ENCODE data around the gene LSM14B. TPM values are rescaled to one million over a fixed set of nuclear protein-coding genes. Genes with fewer than 3 reads are reported as not detected.

The LSM14B gene
- total RNA-seq, 1 experiment from 2014 or later = 51.3 TPM

- no peak for TF ChIP-seq REST (IDR thresholded peaks at IDR 0.05; ENCODE audit: low read depth)
- no peak for TF ChIP-seq YY1 (IDR thresholded peaks at IDR 0.05; ENCODE audit: extremely low read depth, insufficient replicate concordance, low read depth, low read length)
- no peak for TF ChIP-seq ZFX (IDR thresholded peaks at IDR 0.05)
- no peak for TF ChIP-seq POLR2AphosphoS5 (IDR thresholded peaks at IDR 0.05; ENCODE audit: low read depth, low read length)
- TF ChIP-seq POLR2A (IDR thresholded peaks at IDR 0.05; ENCODE audit: borderline replicate concordance, extremely low read depth, insufficient read depth, insufficient read length) = no peak
Measured at GRCh38 chr20:62101078-62101477, 21.2 kb upstream of the LSM14B start (continued).

GRCh38 chr20:62103508-62104233 is 18.6 kb upstream of the LSM14B start:
- ChIA-PET RAD21 (ENCODE audit: low non-redundant PET in 1 of 2, low total read pairs in 2 of 2, uncharacterized antibody in 2 of 2, unreplicated experiment in 2 of 2) (no interaction called here), POLR2A (no interaction called here), CTCF (no interaction called here)
- peaks cover 0 to 4% of the 10 kb centered on the region in 2 experiments; a peak in 1 of 4 replicates for H3K9me3 ChIP-seq (ENCODE audit: control insufficient read depth in 1 of 2, insufficient read depth in 1 of 2, low read depth in 1 of 2, low read length in 2 of 2)
- H2AFZ ChIP-seq (ENCODE audit: low read depth, low read length, poor library complexity, severe bottlenecking) = no peak overlapping the region
- H3K36me3 ChIP-seq (ENCODE audit: control insufficient read depth in 1 of 2, insufficient read depth in 2 of 2, low read length in 2 of 2) = no peaks in the 10 kb centered on the region
- H3K27ac ChIP-seq (ENCODE audit: low read depth, low read length) = no peak overlapping the region
- H3K4me3 ChIP-seq (replicated peaks in 1 of 2; ENCODE audit: low read depth in 1 of 2, low read length in 2 of 2) = no peak overlapping the region
- H3K4me1 ChIP-seq (ENCODE audit: control insufficient read depth in 1 of 2, insufficient read depth in 2 of 2, low read length in 2 of 2) = peaks cover 0 to 3% of the 10 kb centered on the region in 2 experiments; a peak in 2 of 4 replicates
- ATAC-seq (no peak), DNase-seq (ENCODE audit: low read depth, low spot score) (no peak)
- BruUV-seq (replicated peaks) = no TSS peak
- H3K79me2 ChIP-seq (ENCODE audit: insufficient read depth, low read length) = no peaks in the 10 kb centered on the region
- H3K9me2 ChIP-seq (ENCODE audit: insufficient read depth) = no peaks in the 10 kb centered on the region
- intact Hi-C loops (cut with micrococcal nuclease) = no loop called here
- no peaks in the 10 kb centered on the region for H3K27me3 ChIP-seq (ENCODE audit: insufficient read depth, low read length)
- no peaks in the 10 kb centered on the region for H4K20me1 ChIP-seq (ENCODE audit: insufficient read depth)
- no peak overlapping the region for H3K4me2 ChIP-seq (ENCODE audit: low read length)
- H3K9ac ChIP-seq (ENCODE audit: low read length) = no peak overlapping the region
- TF ChIP-seq RAD21 (IDR thresholded peaks at IDR 0.05; ENCODE audit: low read depth) (no peak), MAX (IDR thresholded peaks at IDR 0.05) (no peak), POLR2AphosphoS5 (IDR thresholded peaks at IDR 0.05; ENCODE audit: low read depth, low read length) (no peak), ZNF274 (IDR thresholded peaks at IDR 0.05; ENCODE audit: low read depth, low read length) (no peak), ELF1 (IDR thresholded peaks at IDR 0.05; ENCODE audit: borderline replicate concordance, low read depth) (no peak), SIN3A (IDR thresholded peaks at IDR 0.05; ENCODE audit: low read depth) (no peak), FOSL1 (IDR thresholded peaks at IDR 0.05; ENCODE audit: low read depth) (no peak), SP1 (IDR thresholded peaks at IDR 0.05; ENCODE audit: low read depth) (no peak), ZBTB33 (IDR thresholded peaks at IDR 0.05; ENCODE audit: extremely low read depth, insufficient replicate concordance, low read length) (no peak), EZH2phosphoT487 (IDR thresholded peaks at IDR 0.05; ENCODE audit: borderline replicate concordance) (no peak), EZH2 (IDR thresholded peaks at IDR 0.05) (no peak), EGR1 (IDR thresholded peaks at IDR 0.05; ENCODE audit: low read depth) (no peak), CBX3 (IDR thresholded peaks at IDR 0.05; ENCODE audit: low read depth) (no peak), POLR2A (IDR thresholded peaks at IDR 0.05; ENCODE audit: borderline replicate concordance, extremely low read depth, insufficient read depth, insufficient read length) (no peak)
